Uterus (tissue), 2 donors: Measurements from ENCODE around the gene RARB.

Experiments
- CTCF ChIP-seq, 4 experiments: fragments of 200-600 bp in 2 of 4; fragments of 450-650 bp in 2 of 4; sonication (generic) in 2 of 4; IDR thresholded peaks; one replicate each; pipeline ENCODE4 v1.5.1; 2016 to 2019; ENCODE audit warnings: antibody characterized with exemption in 4 of 4, mild to moderate bottlenecking in 2 of 4, moderate library complexity in 1 of 4
- POLR2A ChIP-seq, 2 donors: fragments of 450-650 bp; IDR thresholded peaks; one replicate each; pipeline ENCODE4 v1.6.1; 2016; ENCODE audit warnings: antibody characterized with exemption in 2 of 2, mild to moderate bottlenecking in 1 of 2, moderate library complexity in 1 of 2

GRCh38 chr3:25502233-25502632, 74.2 kb downstream of the RARB start:
- no peak for TF ChIP-seq CTCF (IDR thresholded peaks at IDR 0.05)
- no peak for TF ChIP-seq POLR2A (IDR thresholded peaks at IDR 0.05)
